GM21529 (cell line): ENCODE measurements around the gene ADGRL4.
"Not testable (repeated sequence)": the region's sequence is repeated elsewhere in the genome, so short reads cannot be mapped to it uniquely, and the experiment has no call there.

Source experiments
- ATAC-seq: cut with Tn5 transposase; IDR thresholded peaks from one replicate; pipeline ENCODE4 v1.9.1; 2021; ENCODE audit not compliant: unreplicated experiment

ADGRL4 gene

DNA sequence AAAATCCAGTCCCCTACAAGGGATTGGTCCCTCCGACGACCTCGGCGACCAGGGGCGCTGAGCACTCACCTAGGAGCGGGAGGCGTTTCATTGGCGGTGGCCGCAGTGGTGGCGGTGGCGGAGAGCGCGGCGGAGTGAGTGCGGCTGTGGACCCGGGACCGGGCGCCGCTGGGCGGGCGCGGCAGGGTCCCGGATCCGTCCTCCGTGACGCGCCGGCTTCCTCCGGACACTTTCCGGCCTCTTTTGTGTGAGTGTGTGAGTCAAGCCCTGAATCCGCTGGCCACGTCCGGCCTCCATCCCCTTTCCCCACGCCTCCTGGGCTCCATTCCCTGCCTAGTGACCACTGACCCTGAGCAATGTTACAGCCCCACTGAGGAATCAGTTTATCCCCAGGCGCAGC lies at the start of gene ADGRL4:
Gene ADGRL4, minus strand, starts transcription at position 167 of the 400 bp plus-strand sequence. Its CDS starts 76 bp downstream, at position 91.
- no peak for ATAC-seq

DNA sequence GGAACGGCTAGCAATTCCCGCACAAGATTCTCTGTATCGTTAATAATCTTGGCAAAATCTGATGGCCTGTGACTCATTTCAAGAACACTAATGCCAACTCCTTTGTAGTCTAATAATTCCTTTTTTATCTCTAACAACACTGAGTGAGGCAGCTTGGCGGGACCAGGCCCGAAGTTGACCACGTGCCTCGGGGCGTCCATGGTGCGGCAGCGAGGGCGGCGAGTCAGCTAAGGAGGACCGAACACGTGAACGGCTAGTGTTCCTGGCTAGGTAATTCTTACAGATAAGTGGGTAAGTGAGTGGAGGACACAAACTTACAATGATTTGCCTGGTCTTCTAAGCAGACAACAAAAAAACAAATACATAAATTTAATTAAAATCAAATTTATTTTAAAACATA lies 49.3 kb upstream of the ADGRL4 start:
- ATAC-seq: no peak

- peak; percentile 99 for ATAC-seq
Observed at GRCh38 chr1:79052829-79053449, 46.4 kb upstream of the ADGRL4 start.

DNA sequence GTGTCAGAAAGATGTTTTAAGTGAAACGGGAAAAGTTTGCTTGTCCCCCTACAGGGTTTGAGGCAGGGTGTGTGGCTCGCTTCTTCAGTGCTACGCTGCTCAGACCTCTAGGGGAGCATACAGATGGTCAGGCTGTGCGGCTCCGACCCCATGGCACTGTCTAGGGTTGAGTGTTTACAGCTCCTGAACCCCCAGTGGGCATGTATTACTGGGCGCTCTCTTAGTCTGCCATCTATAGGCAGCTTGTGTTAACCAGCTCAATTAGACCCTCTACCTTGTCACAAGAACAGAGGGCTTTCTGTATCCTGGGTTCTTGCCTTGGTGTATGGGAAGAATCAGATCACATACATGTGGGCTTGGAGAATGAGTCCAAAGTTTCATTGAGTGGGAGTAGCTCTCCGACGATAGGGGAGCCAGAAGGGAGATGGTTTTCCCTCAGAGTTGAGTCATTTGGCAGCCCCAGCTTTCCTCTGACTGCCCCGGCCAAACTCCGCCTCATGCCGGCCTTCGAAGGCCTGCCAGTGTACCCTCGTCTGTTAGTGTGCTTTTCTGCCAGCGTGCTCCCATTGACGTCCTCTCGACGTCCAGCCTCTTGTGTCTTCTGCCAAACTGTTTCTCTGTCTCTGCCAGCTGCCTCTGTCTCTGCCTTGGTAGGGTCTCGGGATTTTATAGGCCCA lies 38.6 kb upstream of the ADGRL4 start:
- no peak for ATAC-seq

DNA sequence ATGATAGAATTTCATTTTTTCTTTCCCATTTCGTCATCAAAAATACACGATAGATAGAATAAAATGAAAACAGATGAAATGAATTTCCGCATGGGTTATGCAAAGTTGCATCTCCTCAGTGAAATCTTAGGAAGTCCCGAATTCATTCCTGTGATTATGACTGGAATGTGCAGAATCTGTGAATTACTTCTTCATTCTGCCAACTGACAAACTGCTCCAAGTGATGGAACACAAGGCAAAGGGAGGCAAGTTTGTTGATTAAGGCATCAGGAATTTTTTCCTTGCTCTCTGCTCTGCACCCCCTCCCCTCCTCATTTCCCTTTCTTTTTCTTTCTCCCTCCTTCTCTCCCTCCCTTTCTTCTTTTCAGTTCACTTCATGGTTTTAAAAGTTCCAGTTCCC lies 37.0 kb upstream of the ADGRL4 start:
- ATAC-seq: no peak

DNA sequence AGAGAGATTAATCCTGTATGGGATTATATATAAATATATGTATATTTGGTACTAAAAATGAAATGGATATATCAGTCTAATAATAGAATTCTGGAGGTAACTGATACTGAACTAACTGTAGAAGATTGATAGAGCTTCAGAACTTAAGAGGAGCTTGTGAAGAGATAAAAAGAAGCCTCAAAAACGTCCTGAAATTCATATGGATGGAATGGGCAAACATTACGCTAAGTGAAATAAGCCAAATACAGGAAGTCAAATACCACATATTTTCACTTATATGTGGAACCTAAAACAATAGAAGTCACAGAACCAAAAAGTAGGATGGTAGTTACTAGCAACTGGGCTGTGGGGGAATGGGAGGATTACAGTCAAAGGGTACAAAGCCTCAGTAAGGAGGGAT lies 36.0 kb upstream of the ADGRL4 start:
- no peak for ATAC-seq

GRCh38 chr1:79042117-79042516 lies 35.6 kb upstream of the ADGRL4 start:
- peak; percentile 60 for ATAC-seq

DNA sequence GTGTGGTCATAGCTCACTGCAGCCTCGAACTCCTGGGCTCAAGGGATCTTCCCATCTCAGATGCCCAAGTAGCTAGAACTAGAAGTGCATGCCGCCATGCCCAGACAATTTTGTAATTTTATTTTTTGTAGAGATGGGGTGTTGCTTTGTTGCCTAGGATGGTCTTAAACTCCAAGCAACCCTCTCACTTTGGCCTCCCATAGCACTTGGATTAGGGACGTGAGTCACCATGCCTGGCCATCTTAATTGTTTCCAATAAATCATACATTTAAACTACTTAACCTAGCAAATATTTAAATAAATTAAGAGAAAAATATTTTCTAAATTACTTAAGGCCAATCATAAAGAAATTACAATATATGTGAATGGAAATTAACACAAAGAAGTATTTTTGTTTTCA lies 35.1 kb upstream of the ADGRL4 start:
- ATAC-seq: no peak

DNA sequence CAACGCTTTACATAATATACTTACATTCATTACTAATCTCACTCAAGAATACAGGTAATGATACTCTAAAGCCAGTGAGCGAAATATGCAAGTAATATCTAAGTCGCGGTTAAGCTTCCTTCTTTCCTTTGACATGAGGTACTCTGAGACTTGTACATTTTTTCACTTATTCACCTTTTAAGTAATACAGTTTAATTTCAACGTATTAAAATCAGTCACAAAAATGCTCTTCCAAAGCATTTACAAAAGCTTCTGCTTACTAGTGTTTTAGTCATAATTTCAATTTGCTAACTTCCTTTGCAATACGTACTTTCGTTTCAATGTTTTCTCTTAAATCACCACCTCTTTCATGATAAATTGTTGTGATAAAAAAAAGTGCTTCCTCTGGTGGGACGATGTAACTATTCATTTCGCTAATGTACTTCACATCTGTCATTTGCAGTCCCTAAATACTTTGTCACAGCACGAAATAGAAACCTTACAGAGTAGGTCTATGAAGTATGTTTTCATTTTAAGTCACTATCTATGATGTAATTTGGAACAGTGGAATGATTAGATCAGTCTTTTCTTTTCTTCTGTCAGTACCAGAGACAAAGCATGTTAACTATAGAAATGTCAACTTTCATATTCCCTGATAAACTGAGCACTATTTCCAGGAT lies 34.0 kb upstream of the ADGRL4 start:
- ATAC-seq: peak; percentile 86

GRCh38 chr1:79037085-79037484 lies 30.6 kb upstream of the ADGRL4 start:
- ATAC-seq: no peak

GRCh38 chr1:79012500-79012899 lies 6.0 kb upstream of the ADGRL4 start:
- ATAC-seq: no peak

DNA sequence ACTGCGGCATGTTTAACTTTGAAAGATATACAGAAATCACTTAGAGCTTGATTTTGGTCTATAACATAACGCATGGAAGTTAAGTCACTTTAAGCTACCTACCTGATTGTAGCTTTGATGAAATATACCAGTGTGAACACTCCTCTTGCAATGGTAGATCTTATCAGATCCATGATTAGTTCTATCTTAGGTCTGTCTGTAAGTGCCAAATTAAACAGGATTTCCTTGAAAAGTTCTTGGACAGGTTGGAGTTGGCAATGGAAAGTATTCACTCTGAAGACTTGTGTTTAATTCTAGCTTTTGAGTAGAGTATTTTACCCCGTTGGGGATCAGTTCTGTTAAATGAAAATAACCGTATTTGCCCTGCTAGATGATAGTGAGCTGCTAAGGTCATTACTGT lies 4.1 kb upstream of the ADGRL4 start:
- no peak for ATAC-seq

DNA sequence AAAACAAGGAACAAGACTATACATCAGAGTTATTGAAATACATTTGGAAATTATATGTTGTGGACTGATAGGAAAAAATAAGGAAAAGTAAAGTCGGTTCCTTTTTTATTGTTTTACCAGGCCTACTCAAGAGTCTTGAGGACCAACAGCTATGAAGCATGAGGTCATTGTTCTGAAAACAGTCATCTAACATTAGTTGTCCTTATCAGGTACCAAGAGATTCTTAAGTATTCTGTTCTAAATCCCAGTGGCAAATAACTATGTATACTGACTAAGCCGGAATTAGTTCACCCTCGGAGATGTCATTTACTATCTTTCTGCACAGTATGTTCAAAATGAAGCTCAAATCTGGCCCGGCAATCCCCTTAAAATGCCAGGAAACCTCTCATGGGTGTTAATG lies 585 bp downstream of the ADGRL4 start:
- no peak for ATAC-seq

- ATAC-seq: no peak
Observed at GRCh38 chr1:79004916-79005315, 1.6 kb downstream of the ADGRL4 start.

- ATAC-seq: no peak
Observed at GRCh38 chr1:78996791-78997190, 9.7 kb downstream of the ADGRL4 start.

DNA sequence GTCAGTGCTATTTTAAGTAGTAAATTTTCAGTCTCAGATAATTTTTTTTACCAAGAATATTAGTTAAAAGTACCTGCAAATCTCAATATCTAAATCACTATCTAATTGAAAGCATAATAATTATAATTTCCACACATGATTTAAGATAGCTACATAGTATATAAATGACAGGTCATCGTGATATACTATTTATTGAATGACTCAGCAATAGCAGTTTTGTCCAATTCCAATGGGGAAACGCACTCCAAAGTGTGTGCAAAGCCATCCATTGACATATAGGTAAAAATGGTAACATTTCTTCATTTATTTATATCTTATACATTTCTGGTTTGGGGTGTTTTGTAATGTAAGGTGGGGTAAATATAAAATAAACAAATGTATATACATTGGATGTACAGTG lies 19.5 kb downstream of the ADGRL4 start:
- ATAC-seq: no peak

DNA sequence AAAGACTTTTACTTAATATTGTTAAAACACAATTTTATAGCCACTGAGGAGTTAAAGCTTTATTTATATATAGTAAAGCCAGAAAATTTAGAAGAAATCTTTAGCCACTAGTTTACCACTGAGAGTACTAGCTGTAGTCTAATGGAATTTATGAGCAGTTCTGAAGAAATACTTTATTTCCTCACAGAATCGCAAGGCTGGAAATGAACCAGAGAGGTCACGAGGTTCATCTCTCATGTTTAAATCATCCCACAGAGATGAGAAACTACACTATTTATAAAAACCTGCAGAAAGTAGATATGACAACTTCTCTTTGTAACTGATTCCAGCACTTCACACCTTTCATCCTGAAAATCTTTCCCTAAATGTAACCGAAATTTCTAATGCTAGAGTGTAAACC lies 26.0 kb downstream of the ADGRL4 start:
- ATAC-seq: no peak

DNA sequence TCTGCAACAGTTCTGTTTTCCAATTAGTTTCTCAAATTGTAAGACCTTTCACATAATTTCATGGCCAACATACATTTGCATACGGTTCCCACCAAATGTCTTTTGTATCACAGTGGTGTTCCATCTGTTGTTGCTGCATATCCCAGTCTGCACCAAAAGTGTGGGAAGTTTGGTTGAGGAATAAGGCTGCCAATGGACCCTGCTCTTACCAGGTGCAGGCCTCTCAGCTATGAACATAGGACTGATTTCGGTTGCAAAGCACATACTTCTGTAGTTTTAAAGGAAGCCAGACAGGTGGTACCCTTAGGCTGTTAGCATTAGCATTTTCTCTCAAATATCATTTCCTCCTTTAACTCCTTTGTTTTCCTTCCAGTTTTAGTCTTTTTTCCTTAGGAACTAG lies 33.8 kb downstream of the ADGRL4 start:
- no peak for ATAC-seq

GRCh38 chr1:78967091-78967490 lies 39.4 kb downstream of the ADGRL4 start:
- ATAC-seq: not testable (repeated sequence)

GRCh38 chr1:78958711-78959110 lies 47.8 kb downstream of the ADGRL4 start:
- no peak for ATAC-seq

DNA sequence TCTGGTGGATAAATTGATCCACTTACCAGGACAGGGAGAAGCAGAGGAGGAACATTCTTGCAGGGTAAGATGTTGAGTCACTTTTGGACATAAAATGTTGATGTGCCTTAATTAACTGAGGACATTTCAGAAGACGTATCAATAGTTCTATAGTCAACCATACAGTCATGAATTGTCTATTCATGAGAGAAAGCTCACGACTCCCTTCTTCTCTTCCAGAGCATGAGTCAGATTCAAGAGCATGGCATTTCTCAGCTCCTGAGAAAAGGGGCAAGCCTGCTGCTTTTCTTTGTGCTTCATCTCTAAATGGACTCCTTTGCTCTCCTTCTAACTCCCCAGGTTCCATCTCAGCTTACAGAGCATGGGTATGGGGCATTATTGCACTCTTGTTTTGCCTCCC lies 55.7 kb downstream of the ADGRL4 start:
- ATAC-seq: no peak

DNA sequence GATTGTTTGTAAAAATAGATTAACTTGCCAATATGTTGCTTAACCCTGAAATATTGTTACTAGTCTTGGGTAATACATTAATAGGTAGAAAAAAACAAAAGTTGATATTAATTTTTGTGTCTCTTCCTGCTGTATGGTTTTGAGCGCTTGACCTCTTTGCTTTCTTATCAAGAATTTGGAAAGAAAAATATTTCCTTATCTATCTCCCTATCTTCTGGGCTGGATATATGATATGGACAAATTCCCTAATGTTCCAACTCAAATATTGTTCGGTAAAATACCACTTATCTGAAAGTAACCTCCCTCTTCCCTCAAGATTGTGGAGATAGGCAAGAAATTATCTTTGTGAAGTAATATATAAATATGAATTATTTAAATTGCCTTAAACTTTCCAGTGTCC lies 57.3 kb downstream of the ADGRL4 start:
- no peak for ATAC-seq
